Astrocyte of the cerebellum (primary cell): ENCODE data around the gene EZH1.

Source experiments
- DNase-seq: peaks from one replicate; pipeline ENCODE4 v3.0.0-alpha.2; 2011; ENCODE audit warnings: low read depth
- H3K4me3 ChIP-seq: 2 replicates; pipeline ENCODE4 v1.5.1; 2011; ENCODE audit warnings: mild to moderate bottlenecking, low read depth, low read length, moderate library complexity
- in situ Hi-C: cut with HindIII; loops from 2 replicates; pipeline ENCODE4 v1.10.0; 2017; ENCODE audit warnings: low sequenced_read_pairs
- TF ChIP-seq, protein P1 (sequence below): IDR thresholded peaks from 2 replicates; pipeline ENCODE4 v1.5.1; 2012; ENCODE audit warnings: low read length, low read depth, moderate library complexity, mild to moderate bottlenecking; ENCODE audit errors: missing control alignments

Gene EZH1

DNA sequence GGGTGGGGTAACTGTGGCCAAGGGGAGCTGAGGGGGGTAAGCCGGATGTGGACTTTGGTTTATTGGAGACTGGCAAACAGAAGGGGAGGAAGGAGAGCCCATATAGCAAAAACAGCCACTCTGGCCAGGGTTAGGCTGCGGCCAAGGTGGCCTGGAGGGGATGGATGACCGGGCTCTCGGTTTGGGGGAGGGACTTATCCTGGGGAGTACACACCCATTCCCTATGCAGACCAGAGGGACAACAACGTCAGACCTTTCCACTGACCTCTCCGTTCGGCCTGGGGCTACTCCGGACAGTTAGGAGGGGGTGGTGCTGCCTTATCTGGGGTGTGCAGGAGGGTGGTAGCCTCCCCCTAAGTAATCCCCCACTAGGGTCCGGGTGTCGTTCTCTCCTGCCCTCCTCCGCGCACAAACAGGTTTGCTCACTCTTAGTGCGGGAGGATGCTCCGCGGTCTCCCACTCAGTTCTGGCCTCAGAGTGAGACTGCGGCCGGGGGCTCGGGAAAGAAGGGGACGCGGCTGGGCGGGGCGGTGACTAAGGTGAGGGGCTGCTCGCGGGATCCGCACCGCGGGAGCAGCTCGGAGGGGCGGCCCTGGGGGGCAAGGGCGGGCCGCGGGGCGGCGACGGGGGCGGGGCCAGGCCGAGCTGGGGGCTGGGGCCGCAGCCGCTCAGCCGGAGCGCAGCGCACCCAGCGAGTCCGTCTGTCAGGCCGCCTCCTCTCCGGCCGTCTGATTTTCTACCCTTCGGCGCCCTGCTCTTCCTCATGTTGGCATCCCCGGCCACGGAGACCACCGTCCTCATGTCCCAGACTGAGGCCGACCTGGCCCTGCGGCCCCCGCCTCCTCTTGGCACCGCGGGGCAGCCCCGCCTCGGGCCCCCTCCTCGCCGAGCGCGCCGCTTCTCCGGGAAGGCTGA lies 35.4 kb upstream of the EZH1 start, which contains the start of gene WNK4:
TSS of gene WNK4 (plus strand) at position 675 of the 915 bp plus-strand sequence. CDS start at position 764, 89 bp downstream.
- H3K4me3 ChIP-seq, result peak within 1 kb of the TSS; percentile 63
- in situ Hi-C loops, result no loop called here
- TF ChIP-seq, protein P1, sequence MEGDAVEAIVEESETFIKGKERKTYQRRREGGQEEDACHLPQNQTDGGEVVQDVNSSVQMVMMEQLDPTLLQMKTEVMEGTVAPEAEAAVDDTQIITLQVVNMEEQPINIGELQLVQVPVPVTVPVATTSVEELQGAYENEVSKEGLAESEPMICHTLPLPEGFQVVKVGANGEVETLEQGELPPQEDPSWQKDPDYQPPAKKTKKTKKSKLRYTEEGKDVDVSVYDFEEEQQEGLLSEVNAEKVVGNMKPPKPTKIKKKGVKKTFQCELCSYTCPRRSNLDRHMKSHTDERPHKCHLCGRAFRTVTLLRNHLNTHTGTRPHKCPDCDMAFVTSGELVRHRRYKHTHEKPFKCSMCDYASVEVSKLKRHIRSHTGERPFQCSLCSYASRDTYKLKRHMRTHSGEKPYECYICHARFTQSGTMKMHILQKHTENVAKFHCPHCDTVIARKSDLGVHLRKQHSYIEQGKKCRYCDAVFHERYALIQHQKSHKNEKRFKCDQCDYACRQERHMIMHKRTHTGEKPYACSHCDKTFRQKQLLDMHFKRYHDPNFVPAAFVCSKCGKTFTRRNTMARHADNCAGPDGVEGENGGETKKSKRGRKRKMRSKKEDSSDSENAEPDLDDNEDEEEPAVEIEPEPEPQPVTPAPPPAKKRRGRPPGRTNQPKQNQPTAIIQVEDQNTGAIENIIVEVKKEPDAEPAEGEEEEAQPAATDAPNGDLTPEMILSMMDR, result no peak
- no peak for DNase-seq

DNA sequence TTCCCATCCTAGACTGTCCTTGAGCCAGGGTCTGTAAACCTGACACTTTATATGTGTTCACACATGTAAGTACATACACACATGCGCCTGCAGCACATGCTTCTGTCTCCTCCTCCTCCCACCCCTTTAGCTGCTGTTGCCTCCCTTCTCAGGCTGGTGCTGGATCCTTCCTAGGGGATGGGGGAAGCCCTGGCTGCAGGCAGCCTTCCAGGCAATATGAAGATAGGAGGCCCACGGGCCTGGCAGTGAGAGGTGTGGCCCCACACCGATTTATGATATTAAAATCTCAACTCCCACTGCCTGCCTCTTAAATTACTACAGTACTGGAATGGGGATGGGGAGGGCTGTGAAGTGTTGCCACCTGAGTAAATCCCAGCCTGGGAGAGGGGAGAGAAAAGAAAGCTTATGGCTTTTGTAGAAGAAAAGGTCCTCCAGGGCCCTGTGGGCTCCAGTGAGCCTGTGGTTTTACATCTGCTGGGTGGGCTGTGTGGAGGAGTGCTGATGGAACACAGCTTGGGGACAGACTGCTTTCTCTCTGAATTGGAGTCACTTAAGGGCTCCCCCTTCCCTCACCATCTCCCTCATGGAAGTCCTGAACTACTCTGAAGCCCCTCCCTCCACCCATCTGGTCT lies 34.6 kb upstream of the EZH1 start:
- DNase-seq, result no peak
- H3K4me3 ChIP-seq, result peak overlapping the region; percentile 63
- in situ Hi-C loops, result no loop called here
- TF ChIP-seq, protein P1, result no peak

DNA sequence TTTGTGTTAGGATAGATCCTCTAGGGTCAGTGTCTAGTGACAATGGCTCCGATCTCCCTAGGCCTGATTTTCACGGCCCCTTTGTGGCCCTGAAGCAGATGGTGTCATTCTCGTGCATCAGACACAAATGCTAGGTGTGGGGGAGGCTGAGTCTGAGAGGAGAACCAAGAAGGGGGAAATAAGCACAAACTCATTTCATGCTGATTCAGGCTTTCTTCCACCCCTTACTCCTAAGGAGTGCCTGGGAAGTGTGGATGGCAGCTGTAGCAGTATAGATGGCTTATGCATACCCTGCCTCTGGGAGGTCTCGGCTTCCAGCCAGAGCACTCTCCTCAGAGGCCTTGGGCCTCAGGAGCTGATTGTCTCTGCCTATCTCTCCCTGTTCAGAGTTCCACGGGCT lies 33.7 kb upstream of the EZH1 start:
- DNase-seq, result no peak
- TF ChIP-seq, protein P1, result no peak
- no peak overlapping the region for H3K4me3 ChIP-seq
- in situ Hi-C loops, result no loop called here

DNA sequence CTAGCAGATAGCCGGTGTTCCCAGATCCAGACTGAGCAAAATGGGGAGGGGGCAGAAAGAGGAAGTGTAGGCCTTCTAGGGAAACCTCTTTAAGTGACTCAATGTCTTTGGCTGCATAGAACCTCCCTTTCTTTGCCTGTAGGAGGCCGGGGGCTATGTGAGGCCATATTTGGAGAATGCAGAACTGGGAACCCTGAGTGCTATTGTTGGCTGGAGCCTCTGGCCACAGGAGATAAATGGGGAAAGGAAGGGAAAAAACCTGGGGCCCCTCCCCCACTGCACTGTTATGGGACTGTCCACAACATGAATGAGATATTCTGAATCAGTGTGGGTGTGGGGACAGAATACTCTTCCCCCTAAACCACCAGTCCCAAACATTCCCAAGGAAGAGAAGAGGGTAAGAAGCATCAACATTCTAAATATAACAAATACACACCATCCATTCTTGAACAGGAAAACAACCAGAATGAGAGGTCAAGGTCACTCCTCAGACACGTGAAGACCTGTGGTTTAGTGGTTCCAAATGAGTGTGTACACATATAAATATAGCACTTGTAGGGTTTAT lies 30.8 kb upstream of the EZH1 start:
- in situ Hi-C loops, result no loop called here
- H3K4me3 ChIP-seq, result no peak overlapping the region
- TF ChIP-seq, protein P1, result peak; percentile 40
- DNase-seq, result peak; percentile 43

DNA sequence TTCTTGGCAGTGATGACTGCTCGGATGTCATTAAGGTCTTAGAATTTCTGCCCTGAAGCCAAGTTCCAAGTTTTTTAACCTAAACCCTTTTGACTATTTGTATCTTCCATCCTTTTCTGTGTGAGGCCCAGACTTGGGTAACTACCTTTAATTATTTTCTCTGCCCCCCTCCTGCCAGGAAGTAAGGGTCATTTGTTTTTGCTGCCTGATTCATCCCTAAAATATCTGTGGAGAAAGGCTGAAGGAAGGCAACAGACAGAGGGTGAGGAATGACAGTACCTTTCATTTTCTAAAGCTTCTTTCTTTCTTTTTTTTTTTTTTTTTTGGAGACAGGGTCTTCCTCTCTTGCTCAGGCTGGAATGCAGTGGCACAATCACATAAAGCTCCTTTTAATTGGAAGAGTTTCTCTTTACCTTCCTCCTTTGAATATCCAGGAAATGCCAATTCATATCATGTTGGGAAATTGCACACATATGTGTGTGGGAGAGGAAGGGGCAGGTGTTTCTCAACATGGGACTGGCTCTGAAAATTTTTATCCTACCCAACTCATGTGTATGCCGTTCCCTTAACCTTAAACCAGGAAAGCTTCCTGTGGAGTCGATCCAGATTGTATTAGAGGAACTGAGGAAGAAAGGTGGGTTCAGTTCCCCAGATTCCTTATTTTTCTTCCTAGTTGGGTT lies 29.4 kb upstream of the EZH1 start:
- H3K4me3 ChIP-seq, result peak overlapping the region; percentile 94
- DNase-seq, result no peak
- TF ChIP-seq, protein P1, result no peak
- in situ Hi-C loops, result no loop called here
